Glomerular endothelial cell (primary cell): ENCODE data around the gene KCTD17. TPM values are rescaled to one million over a fixed set of nuclear protein-coding genes. Genes with fewer than 3 reads are reported as not detected.

Experiments
- DNase-seq: peaks from one replicate; pipeline ENCODE4 v3.0.0-alpha.2; 2011; ENCODE audit warnings: low read depth, low spot score; ENCODE audit errors: extremely low read depth
- total RNA-seq: library from RNA; depleted of rRNA; stranded (reverse); fragments of >200 nt; gene quantifications from 2 replicates; pipeline ENCODE4 v1.2.3, GENCODE V29; 2015

The KCTD17 gene
- total RNA-seq, 1 donor from 2014 or later: 35.1 TPM

GRCh38 chr22:37019309-37020191, 32.0 kb upstream of the KCTD17 start, which contains the start of the genes MPST and TST:
Gene MPST (plus strand): TSS chr22:37019742. CDS start chr22:37019837, 95 bp downstream.
Gene TST (minus strand): TSS chr22:37019447. CDS start chr22:37018732, 715 bp downstream.
- no peak for DNase-seq

- DNase-seq: no peak
Observed at GRCh38 chr22:37020192-37020479, 31.4 kb upstream of the KCTD17 start.

GRCh38 chr22:37021041-37021440, 30.5 kb upstream of the KCTD17 start:
- DNase-seq: no peak

DNA sequence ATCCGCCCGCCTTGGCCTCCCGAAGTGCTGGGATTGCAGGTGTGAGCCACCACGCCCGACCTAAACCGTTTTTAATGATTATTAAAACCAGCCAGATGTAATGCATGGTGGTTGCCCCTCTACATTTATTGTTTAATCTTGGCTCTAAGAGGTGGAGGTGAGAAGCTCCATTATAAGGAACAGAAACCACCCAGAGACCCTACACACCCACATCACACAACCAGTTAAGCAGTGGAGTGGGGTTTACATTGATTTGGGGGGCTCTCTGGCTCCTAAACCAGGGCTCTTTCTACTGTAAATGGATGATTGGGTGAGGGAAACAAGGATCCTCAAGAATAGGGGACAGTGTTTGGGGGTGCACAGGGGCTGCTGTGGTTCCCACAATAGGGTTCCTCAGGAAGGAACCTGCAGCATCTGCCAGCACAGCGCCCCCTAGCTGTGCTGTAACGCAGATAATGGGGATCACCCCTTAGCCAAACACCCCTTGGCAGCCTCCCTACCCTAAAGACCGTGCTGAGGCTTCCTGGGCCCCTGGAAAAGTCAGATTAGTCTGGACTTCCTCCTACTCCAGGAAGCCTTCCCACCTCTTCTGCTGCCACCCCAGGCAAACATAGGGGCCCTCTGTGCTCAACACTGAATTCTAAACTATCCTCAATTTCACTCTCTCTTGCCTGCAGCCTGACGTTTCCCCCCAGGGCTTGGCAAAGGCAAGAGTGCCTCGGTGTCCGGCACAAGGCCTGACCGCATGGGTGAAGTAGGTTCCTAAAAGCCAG, 29.6 kb upstream of the KCTD17 start:
- no peak for DNase-seq

- no peak for DNase-seq
Observed at GRCh38 chr22:37022483-37023337, 28.8 kb upstream of the KCTD17 start.

DNA sequence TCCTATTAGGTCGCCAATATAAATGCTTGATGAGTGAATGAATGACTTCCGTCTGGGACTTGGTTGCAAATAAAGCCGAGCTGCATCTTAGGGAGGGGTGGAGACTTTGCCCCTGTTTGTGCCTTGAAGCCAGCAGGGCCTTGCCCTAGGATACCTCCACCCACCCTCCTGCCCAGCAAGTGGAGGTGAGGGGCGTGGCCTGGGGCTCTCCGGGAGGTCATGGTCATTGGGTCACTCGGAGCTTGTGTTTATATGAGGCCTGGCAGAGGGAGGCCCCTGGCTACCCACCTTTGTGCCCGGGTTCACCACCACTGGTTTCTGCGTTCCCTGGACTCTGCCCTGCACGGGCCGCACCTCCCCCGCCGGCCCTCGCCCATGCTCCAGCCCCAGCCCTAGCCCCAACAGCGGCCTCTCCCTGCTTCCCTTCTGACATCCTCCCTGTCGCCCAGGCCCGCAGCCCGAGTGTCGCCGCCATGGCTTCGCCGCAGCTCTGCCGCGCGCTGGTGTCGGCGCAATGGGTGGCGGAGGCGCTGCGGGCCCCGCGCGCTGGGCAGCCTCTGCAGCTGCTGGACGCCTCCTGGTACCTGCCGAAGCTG, 27.7 kb upstream of the KCTD17 start:
- DNase-seq: no peak

DNA sequence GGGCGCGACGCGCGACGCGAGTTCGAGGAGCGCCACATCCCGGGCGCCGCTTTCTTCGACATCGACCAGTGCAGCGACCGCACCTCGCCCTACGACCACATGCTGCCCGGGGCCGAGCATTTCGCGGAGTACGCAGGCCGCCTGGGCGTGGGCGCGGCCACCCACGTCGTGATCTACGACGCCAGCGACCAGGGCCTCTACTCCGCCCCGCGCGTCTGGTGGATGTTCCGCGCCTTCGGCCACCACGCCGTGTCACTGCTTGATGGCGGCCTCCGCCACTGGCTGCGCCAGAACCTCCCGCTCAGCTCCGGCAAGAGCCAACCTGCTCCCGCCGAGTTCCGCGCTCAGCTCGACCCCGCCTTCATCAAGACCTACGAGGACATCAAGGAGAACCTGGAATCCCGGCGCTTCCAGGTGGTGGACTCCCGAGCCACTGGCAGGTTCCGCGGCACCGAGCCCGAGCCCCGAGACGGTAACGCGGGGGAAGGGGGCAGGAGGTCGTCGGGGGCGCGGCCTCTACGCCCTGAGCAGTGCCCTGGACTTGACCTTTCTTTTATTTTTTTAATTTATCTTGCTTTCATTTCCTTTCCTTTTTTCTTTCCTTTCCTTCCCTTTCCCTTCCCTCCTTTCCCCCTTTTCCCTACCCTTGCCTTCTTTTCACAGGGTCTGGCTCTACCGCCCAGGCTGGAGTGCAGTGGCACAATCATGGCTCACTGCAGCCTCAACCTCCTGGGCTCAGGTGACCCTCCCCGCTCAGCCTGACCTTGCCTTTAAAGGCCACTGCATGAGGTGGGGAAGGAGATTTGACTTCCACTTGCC, 27.0 kb upstream of the KCTD17 start:
- DNase-seq: no peak

DNA sequence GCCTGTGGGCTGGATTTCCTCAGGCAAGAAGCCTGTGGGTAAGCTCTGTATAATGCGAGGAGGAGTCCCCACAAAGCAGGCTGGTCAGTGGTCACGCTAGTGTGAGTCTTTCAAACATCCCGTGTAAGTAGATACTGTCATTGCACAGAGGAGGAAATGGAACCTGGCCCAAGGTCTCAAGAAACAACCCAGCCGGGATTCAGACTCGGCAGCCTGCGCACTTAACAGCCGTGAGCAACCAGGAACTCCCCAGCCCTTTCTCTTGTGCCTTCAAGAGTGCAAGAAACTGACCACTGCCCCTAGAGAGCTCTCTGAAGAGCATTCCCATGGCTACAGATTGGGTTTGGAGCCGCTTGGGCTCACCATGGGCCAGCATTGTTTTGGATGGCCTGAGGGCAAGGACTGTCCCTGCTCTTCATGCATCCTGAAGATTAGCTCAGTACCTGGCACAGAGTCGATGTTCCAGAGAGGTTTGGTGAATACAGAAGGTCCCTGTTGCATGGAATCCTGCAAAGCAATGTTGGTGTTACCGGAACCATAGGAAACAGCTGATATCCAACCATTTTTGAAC, 26.0 kb upstream of the KCTD17 start:
- DNase-seq: no peak

GRCh38 chr22:37026325-37026724, 25.2 kb upstream of the KCTD17 start:
- DNase-seq: no peak

GRCh38 chr22:37027556-37027955, 24.0 kb upstream of the KCTD17 start:
- DNase-seq: no peak

GRCh38 chr22:37028692-37029674, 22.6 kb upstream of the KCTD17 start:
- DNase-seq: no peak

GRCh38 chr22:37030560-37031281, 20.8 kb upstream of the KCTD17 start:
- DNase-seq: no peak

DNA sequence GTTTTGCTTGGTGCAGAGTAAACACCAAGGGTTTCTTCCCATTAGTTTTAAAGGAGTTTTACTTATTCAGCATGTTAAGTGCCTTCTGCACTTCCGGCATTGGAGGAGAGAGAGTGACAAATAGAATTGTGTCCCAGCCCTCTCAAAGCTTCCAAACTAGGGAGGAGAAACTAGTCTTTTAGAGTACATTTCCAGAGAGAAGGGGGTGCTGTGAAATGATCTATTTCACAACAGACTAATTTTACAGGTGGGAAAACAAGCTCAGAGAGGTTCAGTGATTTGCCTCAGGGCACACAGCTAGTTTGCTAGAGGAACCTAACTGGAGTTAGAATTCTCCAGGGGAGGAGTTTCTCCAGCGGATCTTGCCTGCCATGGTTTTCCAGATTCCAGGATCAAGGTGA, 19.4 kb upstream of the KCTD17 start:
- DNase-seq: no peak

DNA sequence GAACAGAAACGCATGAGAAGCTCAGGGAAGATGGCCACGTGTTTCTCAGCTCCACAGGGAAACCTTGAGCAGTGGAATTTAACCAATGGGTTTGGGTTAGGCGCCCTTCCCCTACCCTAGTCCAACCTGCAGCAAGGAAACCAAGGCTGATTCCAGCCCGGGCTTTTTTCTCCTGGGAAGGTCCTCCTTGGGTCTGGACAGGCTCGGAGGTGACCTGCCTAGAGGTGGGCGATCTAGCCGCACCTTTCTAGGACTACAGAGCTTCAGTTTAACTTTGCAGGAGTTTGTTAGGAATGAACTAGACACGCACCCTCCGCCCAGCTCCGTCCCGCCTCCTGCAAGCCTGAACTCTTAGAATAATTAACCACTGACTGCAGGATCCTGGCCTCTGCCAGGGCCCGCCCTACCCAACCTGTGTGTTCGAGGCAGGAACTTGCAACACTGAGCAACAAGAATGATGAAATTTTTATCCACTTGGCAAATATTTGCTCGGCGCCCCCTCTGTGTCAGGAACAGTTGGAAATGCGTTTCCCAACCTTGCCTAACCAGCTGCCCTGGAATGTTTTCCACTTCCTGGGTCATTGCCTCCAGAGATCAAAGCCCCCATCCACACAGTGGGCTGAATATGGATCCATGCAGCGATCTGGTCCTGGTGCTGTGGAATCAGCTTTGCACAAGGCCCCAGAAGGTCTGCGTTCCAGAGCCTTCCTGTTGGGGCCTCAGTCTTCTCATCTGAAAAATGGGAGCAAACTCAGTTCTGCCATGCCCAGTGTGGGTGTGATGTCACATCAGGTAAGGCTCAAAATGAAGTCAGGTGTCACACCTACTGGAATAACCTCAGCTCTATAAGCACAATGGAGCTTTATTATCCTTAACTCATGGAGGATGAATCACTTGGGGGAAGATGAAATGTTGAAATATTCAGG, 18.7 kb upstream of the KCTD17 start:
- no peak for DNase-seq

- DNase-seq: no peak
Observed at GRCh38 chr22:37033605-37034430, 17.7 kb upstream of the KCTD17 start.
